ENCODE measurements around the gene EN1.

- TF ChIP-seq EZH2 (IDR thresholded peaks at IDR 0.05; ENCODE audit: borderline replicate concordance) (no peak), CTCF (IDR thresholded peaks at IDR 0.05; ENCODE audit: poor library complexity) (no peak), EZH2phosphoT487 (IDR thresholded peaks at IDR 0.05; ENCODE audit: low read depth, severe bottlenecking, unreplicated experiment) (no peak)
Observed at GRCh38 chr2:118822015-118822414, 25.4 kb downstream of the EN1 start.

Measured in hepatocyte (in vitro differentiated cells).